Upper lobe of left lung (tissue), 4 donors: Measurements from ENCODE around the gene SPTLC1.
"Not testable (repeated sequence)": the region's sequence is repeated elsewhere in the genome, so short reads cannot be mapped to it uniquely, and the experiment has no call there.

Experiments used
- CTCF ChIP-seq, 6 experiments: fragments of 450-650 bp in 4 of 6; fragments of 200-600 bp in 2 of 6; sonication (generic) in 2 of 6; IDR thresholded peaks; one replicate each; pipeline ENCODE4 v1.5.1; 2016 to 2019; ENCODE audit warnings: antibody characterized with exemption in 6 of 6
- EP300 ChIP-seq, 4 donors: sonication (generic); formaldehyde crosslinking; IDR thresholded peaks; one replicate each; pipeline ENCODE4 v1.5.1; 2017; ENCODE audit warnings: antibody characterized with exemption in 4 of 4, control low read depth in 2 of 4
- POLR2A ChIP-seq, 4 donors: fragments of 450-650 bp; IDR thresholded peaks; one replicate each; pipeline ENCODE4 v1.5.1; 2016 to 2017; ENCODE audit warnings: antibody characterized with exemption in 4 of 4, mild to moderate bottlenecking in 2 of 4

GRCh38 chr9:92010253-92010652 is 105.0 kb downstream of the SPTLC1 start:
- TF ChIP-seq CTCF, POLR2A, EP300 (IDR thresholded peaks at IDR 0.05): not testable (repeated sequence)
